ENCODE results near the gene CHD9NB.
"Not testable (repeated sequence)": the region's sequence is repeated elsewhere in the genome, so short reads cannot be mapped to it uniquely, and the experiment has no call there.

Gene CHD9NB

DNA sequence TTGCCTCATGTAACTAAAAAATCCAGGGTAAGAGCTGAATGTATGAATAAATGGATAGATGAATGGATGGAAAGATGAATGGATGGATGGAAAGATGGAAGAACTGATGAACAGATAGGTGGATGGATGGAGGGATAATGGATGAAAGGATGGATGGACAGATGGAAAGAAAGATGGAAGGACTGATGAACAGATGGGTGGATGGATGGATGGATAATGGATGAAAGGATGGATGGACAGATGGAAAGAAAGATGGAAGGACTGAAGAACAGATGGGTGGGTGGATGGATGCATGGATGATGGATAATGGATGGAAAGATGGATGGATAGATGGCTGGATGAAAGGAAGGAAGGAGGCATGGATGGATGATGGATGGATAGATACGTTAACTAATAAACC, 11.9 kb downstream of the CHD9NB start:
- no peak for DNase-seq (ENCODE audit: low read depth)
- no peak overlapping the region for H3K4me3 ChIP-seq (ENCODE audit: low read depth, low read length)

- not testable (repeated sequence) for DNase-seq (ENCODE audit: low read depth); H3K4me3 ChIP-seq (ENCODE audit: low read depth, low read length)
Observed at GRCh38 chr16:53036711-53037110, 16.0 kb downstream of the CHD9NB start.

- no peak for DNase-seq (ENCODE audit: low read depth)
- no peak overlapping the region for H3K4me3 ChIP-seq (ENCODE audit: low read depth, low read length)
Observed at GRCh38 chr16:53036066-53036465, 16.6 kb downstream of the CHD9NB start.

GRCh38 chr16:53035176-53035942, 17.3 kb downstream of the CHD9NB start:
- DNase-seq (ENCODE audit: low read depth), result no peak
- no peak overlapping the region for H3K4me3 ChIP-seq (ENCODE audit: low read depth, low read length)

GRCh38 chr16:53034306-53034705, 18.4 kb downstream of the CHD9NB start:
- H3K4me3 ChIP-seq (ENCODE audit: low read depth, low read length), result no peak overlapping the region
- no peak for DNase-seq (ENCODE audit: low read depth)

DNA sequence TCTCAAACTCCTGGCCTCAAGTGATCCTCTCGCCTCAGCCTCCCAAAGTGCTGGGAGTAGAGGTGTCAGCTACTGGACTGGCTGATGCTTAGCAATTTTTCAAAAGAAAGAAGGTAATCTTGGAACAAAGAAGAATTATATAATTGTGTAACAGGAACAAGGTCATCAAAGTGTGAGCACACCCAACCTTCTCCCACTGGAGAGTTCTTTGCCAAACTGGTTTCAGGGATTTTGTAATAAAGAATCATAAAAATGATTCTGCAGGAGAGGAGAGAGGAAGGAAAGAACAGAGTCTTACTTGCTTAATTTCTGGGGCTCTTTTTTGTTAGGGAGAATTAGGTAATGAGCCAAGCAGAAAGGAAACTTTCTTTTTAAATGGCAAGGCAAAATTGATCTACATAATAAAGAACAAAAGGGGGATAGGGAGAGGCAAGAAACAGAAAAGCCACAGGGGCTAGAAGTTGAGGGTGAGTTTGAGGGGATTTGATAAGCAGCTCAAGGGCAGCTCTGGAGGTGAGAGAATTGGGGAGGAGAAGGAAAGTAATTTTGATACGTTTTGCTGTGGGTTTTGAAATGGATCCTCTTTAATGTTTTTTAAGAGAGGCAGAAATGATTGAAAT, 21.3 kb downstream of the CHD9NB start:
- no peak for DNase-seq (ENCODE audit: low read depth)

GRCh38 chr16:53029971-53030370, 22.7 kb downstream of the CHD9NB start:
- no peak for DNase-seq (ENCODE audit: low read depth)
- no peak overlapping the region for H3K4me3 ChIP-seq (ENCODE audit: low read depth, low read length)

More for the DNA sequence above, 21.3 kb downstream of the CHD9NB start:
- H3K4me3 ChIP-seq (ENCODE audit: low read depth, low read length), result no peak overlapping the region

DNA sequence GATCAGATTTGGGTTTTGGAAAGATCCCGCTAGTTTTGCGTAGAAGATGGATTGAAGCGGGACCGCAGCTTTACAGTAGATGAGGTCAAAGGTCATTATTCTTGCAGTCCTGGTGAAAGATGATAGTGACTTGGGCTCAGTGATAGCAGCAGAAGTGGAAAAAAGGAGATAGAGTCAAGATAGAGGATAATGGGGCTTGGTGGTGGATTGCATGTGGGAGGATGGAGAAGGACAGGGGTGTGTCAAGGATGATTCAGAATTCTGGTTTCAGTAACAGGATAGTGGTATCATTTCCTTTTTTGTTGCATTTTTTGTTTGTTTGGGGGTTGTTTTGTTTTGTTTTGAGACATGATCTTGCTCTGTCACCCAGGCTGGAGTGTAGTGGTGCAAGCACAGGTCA, 28.7 kb downstream of the CHD9NB start:
- no peak for DNase-seq (ENCODE audit: low read depth)
- H3K4me3 ChIP-seq (ENCODE audit: low read depth, low read length), result no peak overlapping the region

DNA sequence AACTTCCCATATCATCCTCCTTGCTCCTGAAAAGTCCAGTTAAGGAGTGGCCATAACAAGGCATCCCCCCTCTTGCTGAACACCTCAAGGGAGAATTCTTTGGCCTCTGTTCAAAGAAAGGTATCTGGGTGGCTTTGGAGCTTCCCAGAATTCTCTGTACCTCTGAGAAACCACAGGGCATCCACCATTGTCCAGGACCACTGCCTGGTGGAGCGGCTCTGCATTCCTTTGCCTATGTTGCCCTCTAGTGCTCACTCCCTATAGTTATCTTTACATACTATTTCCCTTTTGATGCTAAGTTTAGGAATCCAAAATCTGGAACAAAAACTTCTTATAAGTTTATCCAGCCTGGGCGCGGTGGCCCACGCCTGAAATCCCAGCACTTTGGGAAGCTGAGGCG, 30.3 kb downstream of the CHD9NB start:
- no peak for DNase-seq (ENCODE audit: low read depth)

GRCh38 chr16:53018834-53019416, 33.8 kb downstream of the CHD9NB start:
- no peak for DNase-seq (ENCODE audit: low read depth)
- no peak overlapping the region for H3K4me3 ChIP-seq (ENCODE audit: low read depth, low read length)

More for the DNA sequence above, 30.3 kb downstream of the CHD9NB start:
- H3K4me3 ChIP-seq (ENCODE audit: low read depth, low read length), result no peak overlapping the region

- no peak for DNase-seq (ENCODE audit: low read depth)
- no peak overlapping the region for H3K4me3 ChIP-seq (ENCODE audit: low read depth, low read length)
Observed at GRCh38 chr16:53014287-53014686, 38.4 kb downstream of the CHD9NB start.

GRCh38 chr16:53007095-53007494, 45.6 kb downstream of the CHD9NB start:
- H3K4me3 ChIP-seq (ENCODE audit: low read depth, low read length), result no peak overlapping the region
- DNase-seq (ENCODE audit: low read depth), result no peak

GRCh38 chr16:52997922-52998321, 54.8 kb downstream of the CHD9NB start:
- no peak for DNase-seq (ENCODE audit: low read depth)
- no peak overlapping the region for H3K4me3 ChIP-seq (ENCODE audit: low read depth, low read length)

DNA sequence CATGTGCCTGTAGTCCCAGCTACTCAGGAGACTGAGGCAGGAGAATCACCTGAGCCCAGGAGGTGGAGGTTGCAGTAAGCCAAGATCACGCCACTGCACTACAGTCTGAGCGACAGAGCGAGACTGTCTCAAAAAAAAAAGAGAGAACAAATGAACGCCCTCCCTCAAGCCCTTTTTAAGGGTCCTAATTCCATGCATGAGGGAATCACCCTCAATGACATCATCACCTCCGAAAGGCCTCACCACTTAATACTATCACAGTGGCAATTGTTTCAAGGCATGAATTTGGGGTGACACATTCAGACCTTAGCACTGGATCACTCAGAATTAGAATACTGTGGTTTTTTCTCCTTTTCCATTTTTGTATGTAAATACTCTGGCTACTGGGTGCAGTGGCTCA, 57.8 kb downstream of the CHD9NB start:
- DNase-seq (ENCODE audit: low read depth), result no peak

GRCh38 chr16:52993179-52993578, 59.5 kb downstream of the CHD9NB start:
- DNase-seq (ENCODE audit: low read depth), result no peak
- H3K4me3 ChIP-seq (ENCODE audit: low read depth, low read length), result no peak overlapping the region

More for the DNA sequence above, 57.8 kb downstream of the CHD9NB start:
- no peak overlapping the region for H3K4me3 ChIP-seq (ENCODE audit: low read depth, low read length)

GRCh38 chr16:52991572-52991971, 61.1 kb downstream of the CHD9NB start:
- no peak overlapping the region for H3K4me3 ChIP-seq (ENCODE audit: low read depth, low read length)
- no peak for DNase-seq (ENCODE audit: low read depth)

Data from skeletal muscle cell (primary cell).